ENCODE measurements around the gene HSFX3.
"Not testable (repeated sequence)": the region's sequence is repeated elsewhere in the genome, so short reads cannot be mapped to it uniquely, and the experiment has no call there.

HSFX3 gene

DNA sequence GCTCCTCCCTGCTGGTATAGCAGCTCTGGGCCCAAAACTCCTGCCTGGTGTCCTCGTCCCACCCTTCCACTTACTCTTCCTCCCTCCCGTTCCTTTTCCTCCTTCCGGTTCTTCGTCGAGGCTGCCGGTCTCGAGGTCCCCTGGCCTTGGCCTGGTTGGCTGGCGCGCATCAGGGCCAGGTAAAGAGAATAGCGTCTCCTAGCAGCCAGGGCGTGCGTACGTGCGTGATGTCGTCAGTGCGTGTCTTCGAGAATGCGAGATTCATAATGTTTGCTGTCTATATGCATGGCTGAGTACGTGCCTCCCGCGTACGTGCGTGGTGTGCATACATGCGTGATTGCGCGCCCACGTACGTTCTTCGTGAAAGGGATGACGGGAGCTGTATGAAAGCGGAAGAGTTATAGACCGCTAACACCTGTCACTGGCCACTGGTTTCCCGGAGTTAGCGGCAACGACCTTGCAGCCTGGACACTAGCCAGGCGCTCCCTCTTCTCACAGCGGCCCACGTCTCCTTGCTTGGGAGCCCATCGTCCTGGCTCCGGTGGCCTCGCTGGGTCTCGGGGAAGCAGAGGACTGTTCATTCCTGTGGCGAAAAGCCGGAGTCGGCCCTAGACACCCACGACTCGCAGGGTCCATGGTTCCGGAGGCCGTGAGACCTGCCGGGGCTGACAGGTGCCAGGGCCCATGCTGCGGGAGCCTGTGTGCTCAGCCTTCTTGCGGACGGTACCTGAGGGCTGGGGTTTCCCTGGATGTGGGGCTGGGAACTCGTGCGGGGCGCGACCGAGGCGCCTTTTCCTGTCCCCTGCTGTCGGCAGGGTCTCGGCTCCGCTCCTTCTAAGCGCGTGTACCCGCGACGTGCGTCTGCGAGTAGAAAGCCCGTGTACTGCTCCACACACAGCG, 8.9 kb downstream of the HSFX3 start, which contains the start of gene EOLA1:
EOLA1 (plus strand) TSS at position 392 of the 900 bp plus-strand sequence. CDS start 4,619 bp downstream, outside the sequence.
- H3K36me3 ChIP-seq (ENCODE audit: insufficient read depth, low read depth, low read length), result no peaks in the 10 kb centered on the region
- peak within 1 kb of the TSS; percentile 37; the same call in 1 of the 2 replicates for H3K9ac ChIP-seq (ENCODE audit: low read depth, low read length)
- H3K27me3 ChIP-seq (ENCODE audit: insufficient read depth, low read length), result peaks cover 7% of the 10 kb centered on the region; the same call in 1 of the 2 replicates
- no peaks in the 10 kb centered on the region for H3K9me3 ChIP-seq (ENCODE audit: insufficient read depth, low read depth, low read length)
- H3K4me1 ChIP-seq (ENCODE audit: insufficient read depth, low read length), result peaks cover 3% of the 10 kb centered on the region; the same call in 1 of the 2 replicates
- peak within 1 kb of the TSS; percentile 83 for H3K4me3 ChIP-seq (ENCODE audit: low read length)
- H3K27ac ChIP-seq (ENCODE audit: low read length), result no peak within 1 kb of the TSS

DNA sequence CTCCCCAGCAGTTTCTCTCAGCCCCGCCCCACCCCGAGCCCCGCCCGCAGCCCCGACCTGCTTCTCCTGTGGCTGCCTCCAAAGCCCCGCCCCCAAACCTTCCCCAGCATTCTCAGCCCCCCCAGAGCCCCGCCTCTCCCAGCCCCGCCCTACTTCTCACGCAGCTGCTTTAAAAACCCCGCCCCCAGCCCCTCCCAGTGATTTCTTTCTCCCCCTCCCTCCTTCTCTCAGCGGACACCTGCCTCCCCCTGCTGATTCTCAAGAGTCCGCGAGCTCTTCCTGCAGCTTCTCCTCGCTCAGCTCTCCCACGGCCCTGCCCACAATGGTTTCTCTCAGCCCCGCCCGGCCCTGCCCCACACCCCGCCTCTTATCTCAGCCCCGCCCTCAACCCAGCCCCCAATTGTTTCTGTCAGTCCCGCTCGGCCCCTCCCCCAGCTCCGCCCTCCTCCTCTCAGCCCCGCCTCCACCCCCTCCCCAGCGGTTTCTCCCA, 9.5 kb downstream of the HSFX3 start:
- peak overlapping the region; percentile 83 for H3K4me3 ChIP-seq (ENCODE audit: low read length)
- H3K27ac ChIP-seq (ENCODE audit: low read length), result no peak overlapping the region
- H3K9ac ChIP-seq (ENCODE audit: low read depth, low read length), result no peak overlapping the region; the same call in 1 of the 2 replicates
- H3K27me3 ChIP-seq (ENCODE audit: insufficient read depth, low read length), result peaks cover 7% of the 10 kb centered on the region; the same call in 1 of the 2 replicates
- no peaks in the 10 kb centered on the region for H3K36me3 ChIP-seq (ENCODE audit: insufficient read depth, low read depth, low read length)
- H3K9me3 ChIP-seq (ENCODE audit: insufficient read depth, low read depth, low read length), result no peaks in the 10 kb centered on the region
- peaks cover 3% of the 10 kb centered on the region; the same call in 1 of the 2 replicates for H3K4me1 ChIP-seq (ENCODE audit: insufficient read depth, low read length)

DNA sequence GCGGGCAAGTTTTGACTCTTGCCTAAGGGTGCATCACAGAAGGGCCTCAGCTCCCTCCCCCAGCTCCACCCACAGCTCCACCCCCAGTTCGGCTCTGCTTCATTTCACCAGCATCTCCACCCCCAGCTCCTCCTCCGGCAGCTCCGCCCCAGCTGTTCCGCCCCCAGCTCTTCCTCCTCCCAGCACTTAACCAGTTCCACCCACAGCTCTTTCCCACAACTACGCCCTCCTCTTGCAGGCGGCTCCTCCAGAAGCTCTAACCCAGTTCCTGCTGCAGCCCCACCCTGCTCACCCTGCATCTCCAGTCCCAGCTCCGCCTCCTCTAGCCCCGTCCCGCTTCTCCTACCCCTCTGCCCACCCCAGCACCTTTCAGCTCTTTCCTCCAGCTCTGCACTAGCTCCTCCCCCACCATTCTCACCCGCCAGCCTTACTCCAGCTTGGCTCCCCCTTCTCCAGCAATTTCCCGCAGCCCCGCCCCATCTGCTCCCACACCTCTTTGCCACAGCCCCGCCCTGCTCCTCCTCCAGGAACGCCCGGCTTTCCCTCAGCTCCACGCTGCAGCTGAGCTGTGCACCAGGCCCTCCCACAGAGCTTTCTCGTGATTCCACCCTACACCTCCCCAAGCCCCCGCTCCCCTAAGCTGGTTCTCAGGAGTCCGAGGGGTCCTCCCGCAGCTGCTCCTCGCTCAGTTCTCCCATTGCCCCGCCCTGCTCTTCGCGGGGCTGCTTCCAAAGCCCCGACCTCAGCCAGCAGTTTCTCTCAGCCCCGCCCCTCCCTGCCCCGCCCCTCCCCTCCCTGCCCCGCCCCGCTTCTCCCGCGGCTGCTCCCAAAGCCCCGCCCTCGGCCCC, 10.2 kb downstream of the HSFX3 start:
- no peaks in the 10 kb centered on the region for H3K36me3 ChIP-seq (ENCODE audit: insufficient read depth, low read depth, low read length)
- no peaks in the 10 kb centered on the region for H3K9me3 ChIP-seq (ENCODE audit: insufficient read depth, low read depth, low read length)
- peaks cover 7% of the 10 kb centered on the region; the same call in 1 of the 2 replicates for H3K27me3 ChIP-seq (ENCODE audit: insufficient read depth, low read length)
- H3K4me3 ChIP-seq (ENCODE audit: low read length), result peak overlapping the region; percentile 77
- H3K9ac ChIP-seq (ENCODE audit: low read depth, low read length), result no peak overlapping the region; the same call in 1 of the 2 replicates
- peaks cover 3% of the 10 kb centered on the region; the same call in 1 of the 2 replicates for H3K4me1 ChIP-seq (ENCODE audit: insufficient read depth, low read length)
- no peak overlapping the region for H3K27ac ChIP-seq (ENCODE audit: low read length)

DNA sequence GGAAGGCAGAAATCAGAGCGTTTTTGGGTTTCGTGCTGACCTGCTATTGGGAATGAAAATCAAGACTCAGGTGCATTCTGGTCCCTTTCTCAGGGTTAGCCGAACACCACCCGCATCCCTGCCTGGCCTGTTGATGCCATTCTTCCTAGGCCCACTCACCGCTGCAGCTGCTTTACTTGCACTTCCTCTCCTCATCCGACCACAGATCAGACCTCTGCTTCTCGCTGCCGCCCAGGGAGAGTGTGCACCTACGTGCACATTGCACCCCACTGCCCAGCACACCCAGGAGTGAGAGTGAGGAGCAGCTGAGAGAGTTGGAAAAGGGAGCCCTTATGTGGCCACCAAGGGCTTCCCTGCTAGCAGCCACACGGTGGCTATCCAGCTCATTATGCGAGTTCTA, 12.2 kb downstream of the HSFX3 start:
- H3K36me3 ChIP-seq (ENCODE audit: insufficient read depth, low read depth, low read length); H3K4me1 ChIP-seq (ENCODE audit: insufficient read depth, low read length); H3K4me3 ChIP-seq (ENCODE audit: low read length); H3K27ac ChIP-seq (ENCODE audit: low read length); H3K9ac ChIP-seq (ENCODE audit: low read depth, low read length); H3K9me3 ChIP-seq (ENCODE audit: insufficient read depth, low read depth, low read length); H3K27me3 ChIP-seq (ENCODE audit: insufficient read depth, low read length): not testable (repeated sequence)

DNA sequence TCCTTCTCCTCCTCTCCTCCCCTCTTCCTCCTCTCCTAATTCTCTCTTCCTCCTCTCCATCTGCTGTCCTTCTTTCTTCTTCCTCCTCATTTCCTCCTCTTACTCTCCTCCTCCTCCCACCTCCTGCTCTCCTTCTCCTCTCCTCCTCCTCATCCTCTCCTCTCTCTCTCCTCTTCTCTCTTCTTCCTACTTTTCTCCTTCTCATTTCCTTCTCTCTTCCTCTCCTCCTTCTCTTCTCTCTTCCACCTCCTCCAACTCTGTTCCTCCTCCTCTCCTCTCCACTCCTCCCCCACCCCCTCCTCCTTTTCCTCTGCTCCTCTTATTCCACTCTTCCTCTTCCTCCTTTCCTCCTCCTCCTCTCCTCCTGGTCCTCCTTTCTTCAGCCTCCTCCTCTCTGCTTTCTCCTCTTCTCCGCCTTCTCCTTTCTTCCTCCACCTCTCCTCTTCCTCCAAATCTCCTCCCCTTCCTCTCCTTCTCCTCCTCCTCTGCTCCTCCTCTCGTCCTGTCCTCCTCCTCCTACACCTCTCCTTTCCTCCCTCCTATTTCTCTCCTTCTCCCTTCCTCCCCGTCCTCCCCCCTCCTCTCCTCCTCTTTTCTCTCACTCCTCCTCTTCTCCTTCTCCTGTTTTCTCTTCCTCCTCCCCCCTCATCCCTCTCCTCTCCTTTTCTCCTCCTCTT, 14.7 kb downstream of the HSFX3 start:
- not testable (repeated sequence) for H3K9me3 ChIP-seq (ENCODE audit: insufficient read depth, low read depth, low read length); H3K4me1 ChIP-seq (ENCODE audit: insufficient read depth, low read length); H3K4me3 ChIP-seq (ENCODE audit: low read length); H3K27ac ChIP-seq (ENCODE audit: low read length); H3K27me3 ChIP-seq (ENCODE audit: insufficient read depth, low read length); H3K36me3 ChIP-seq (ENCODE audit: insufficient read depth, low read depth, low read length); H3K9ac ChIP-seq (ENCODE audit: low read depth, low read length)

DNA sequence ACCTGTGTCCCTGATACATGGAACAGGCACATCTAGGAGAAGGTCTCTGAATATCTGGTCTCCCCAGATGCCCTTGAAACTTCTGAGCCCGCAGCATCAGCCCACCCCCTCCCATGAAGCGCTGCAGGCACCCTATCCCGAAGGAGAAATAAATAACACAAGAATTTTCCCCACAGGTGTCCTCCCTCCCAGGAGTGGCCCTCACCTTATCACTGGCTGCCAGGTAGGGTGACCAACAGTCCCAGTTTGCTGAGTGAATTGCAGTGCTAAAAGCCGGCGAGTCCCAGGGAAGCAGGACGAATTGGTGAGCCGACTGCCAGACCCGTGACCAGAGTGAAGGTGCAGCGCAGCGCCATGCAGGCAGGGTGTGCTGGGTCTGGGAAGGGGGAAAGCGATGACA, 15.7 kb downstream of the HSFX3 start:
- not testable (repeated sequence) for H3K9ac ChIP-seq (ENCODE audit: low read depth, low read length); H3K36me3 ChIP-seq (ENCODE audit: insufficient read depth, low read depth, low read length); H3K4me1 ChIP-seq (ENCODE audit: insufficient read depth, low read length); H3K27me3 ChIP-seq (ENCODE audit: insufficient read depth, low read length); H3K27ac ChIP-seq (ENCODE audit: low read length); H3K9me3 ChIP-seq (ENCODE audit: insufficient read depth, low read depth, low read length); H3K4me3 ChIP-seq (ENCODE audit: low read length)

DNA sequence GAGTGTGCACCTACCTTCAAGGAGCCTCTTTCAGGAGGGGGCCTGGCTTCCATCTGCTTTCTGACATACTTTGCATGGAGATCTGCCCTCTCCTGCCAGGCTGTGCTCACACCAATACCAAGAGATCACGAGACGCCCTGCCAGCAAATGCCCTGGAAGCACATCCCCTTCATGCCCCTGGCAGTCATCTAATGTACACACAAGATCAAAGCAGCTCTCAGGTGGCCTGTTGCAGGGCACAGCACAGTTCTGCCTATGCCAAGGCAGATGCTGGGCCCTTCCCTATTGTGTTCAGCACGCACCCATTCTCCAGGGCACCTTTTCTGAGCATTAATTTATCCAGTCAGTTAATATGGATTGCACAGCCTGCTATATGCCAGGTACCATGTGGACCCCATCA, 16.9 kb downstream of the HSFX3 start:
- H3K9ac ChIP-seq (ENCODE audit: low read depth, low read length); H3K9me3 ChIP-seq (ENCODE audit: insufficient read depth, low read depth, low read length); H3K27me3 ChIP-seq (ENCODE audit: insufficient read depth, low read length); H3K4me3 ChIP-seq (ENCODE audit: low read length); H3K36me3 ChIP-seq (ENCODE audit: insufficient read depth, low read depth, low read length); H3K4me1 ChIP-seq (ENCODE audit: insufficient read depth, low read length); H3K27ac ChIP-seq (ENCODE audit: low read length): not testable (repeated sequence)

DNA sequence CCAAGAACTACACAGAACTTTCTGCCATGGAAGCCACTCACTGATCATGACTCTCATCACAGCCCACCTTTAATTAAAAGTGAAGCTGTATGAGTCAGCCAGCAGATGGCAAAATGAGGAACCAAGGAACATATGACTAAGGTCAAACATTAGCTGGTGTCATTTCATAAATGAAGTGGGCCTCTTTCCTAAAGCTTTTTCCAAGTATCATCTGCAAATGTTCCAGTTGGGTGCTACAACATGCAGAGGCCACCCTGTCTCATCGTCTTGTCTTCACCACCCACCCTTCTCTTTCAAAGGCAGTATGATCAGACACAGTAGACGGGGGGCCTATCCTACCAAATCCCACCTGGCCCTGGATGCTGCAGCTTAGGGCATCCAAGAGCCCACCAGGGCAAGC, 18.1 kb downstream of the HSFX3 start:
- no peak overlapping the region for H3K4me3 ChIP-seq (ENCODE audit: low read length)
- no peaks in the 10 kb centered on the region for H3K9me3 ChIP-seq (ENCODE audit: insufficient read depth, low read depth, low read length)
- H3K36me3 ChIP-seq (ENCODE audit: insufficient read depth, low read depth, low read length), result no peaks in the 10 kb centered on the region
- no peaks in the 10 kb centered on the region for H3K27me3 ChIP-seq (ENCODE audit: insufficient read depth, low read length)
- no peak overlapping the region for H3K27ac ChIP-seq (ENCODE audit: low read length)
- no peaks in the 10 kb centered on the region for H3K4me1 ChIP-seq (ENCODE audit: insufficient read depth, low read length)
- H3K9ac ChIP-seq (ENCODE audit: low read depth, low read length), result no peak overlapping the region

DNA sequence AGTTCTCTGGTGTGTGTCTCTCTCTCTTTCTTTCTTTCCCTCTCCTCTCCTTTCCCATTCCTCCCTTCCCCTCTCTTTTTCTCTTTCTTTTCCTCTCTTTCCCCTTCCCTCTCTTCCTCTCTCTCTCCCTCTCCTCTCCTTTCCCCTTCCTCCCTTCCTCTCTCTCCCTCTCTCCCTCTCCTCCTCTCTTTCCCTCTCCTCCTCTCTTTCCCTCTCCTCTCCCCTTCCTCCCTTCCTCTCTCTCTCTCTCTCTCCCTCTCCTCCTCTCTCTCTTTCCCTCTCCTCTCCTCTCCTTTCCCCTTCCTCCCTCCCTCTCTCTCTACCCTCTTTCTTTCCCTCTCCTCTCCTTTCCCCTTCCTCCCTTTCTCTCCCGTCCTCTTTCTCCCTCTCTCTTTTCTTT, 21.3 kb downstream of the HSFX3 start:
- H3K9ac ChIP-seq (ENCODE audit: low read depth, low read length), result no peak overlapping the region
- no peak overlapping the region for H3K27ac ChIP-seq (ENCODE audit: low read length)
- H3K4me3 ChIP-seq (ENCODE audit: low read length), result no peak overlapping the region
- H3K9me3 ChIP-seq (ENCODE audit: insufficient read depth, low read depth, low read length), result no peaks in the 10 kb centered on the region
- no peaks in the 10 kb centered on the region; the same call in 1 of the 2 replicates for H3K4me1 ChIP-seq (ENCODE audit: insufficient read depth, low read length)
- no peaks in the 10 kb centered on the region for H3K27me3 ChIP-seq (ENCODE audit: insufficient read depth, low read length)
- no peaks in the 10 kb centered on the region for H3K36me3 ChIP-seq (ENCODE audit: insufficient read depth, low read depth, low read length)

DNA sequence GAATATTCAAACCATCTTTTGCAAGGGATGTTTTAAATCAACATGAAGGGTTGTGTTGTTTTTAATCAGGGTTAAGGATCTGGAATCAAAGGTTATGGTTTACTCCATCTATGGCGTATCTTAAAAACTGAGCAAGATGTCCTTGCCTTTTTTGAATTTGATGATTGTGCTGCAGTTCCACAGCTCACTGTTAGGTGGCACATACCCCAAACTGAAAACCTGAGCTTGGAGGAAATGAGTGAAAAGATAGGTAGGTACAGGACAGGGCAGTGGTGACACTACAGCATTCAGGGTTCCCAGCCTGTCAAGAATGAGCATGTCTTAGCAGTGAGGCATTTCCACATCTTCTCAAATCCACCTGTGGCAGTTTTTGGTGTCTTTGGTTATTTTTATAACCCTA, 22.0 kb downstream of the HSFX3 start:
- Histone ChIP-seq H3K9ac (ENCODE audit: low read depth, low read length) (no peak overlapping the region), H3K36me3 (ENCODE audit: insufficient read depth, low read depth, low read length) (no peaks in the 10 kb centered on the region), H3K27me3 (ENCODE audit: insufficient read depth, low read length) (no peaks in the 10 kb centered on the region), H3K4me3 (ENCODE audit: low read length) (no peak overlapping the region), H3K9me3 (ENCODE audit: insufficient read depth, low read depth, low read length) (no peaks in the 10 kb centered on the region), H3K27ac (ENCODE audit: low read length) (no peak overlapping the region), H3K4me1 (ENCODE audit: insufficient read depth, low read length) (no peaks in the 10 kb centered on the region; the same call in 1 of the 2 replicates)

DNA sequence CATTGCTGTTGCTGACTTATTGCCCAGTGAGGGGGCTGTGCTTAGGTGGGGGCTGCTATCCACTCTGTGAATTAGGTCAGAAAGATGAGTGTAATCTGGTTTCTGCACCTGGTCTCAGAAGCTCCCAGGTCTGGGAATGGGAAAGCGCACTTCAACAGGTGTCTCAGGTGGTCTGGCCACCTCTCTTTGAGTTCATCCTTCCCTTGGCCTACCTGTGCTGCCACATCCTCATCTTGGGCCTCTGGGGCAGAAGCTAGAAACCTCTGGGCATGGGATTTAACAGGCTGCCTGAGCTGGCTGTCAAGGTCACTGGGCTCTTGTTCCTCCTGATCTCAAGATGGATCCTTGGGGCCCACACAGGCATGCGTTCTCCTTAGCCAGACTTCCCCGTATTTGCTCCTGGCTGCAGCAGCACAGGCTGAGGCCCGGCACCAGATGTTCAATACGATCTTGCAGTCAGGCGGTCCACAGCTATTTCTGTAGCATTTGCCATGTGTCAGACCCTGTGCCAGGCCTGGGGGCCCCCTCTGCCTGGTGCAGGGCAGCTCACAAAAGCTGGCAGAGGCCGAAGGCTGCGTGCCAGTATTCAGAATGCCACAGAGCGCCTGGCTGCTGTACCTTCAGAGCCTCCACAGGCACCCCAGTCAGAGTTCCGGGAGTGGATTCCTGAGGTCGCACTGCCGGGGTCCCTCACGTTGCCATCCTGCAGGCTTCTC, 23.2 kb downstream of the HSFX3 start:
- not testable (repeated sequence) for H3K27ac ChIP-seq (ENCODE audit: low read length); H3K9me3 ChIP-seq (ENCODE audit: insufficient read depth, low read depth, low read length); H3K4me3 ChIP-seq (ENCODE audit: low read length); H3K27me3 ChIP-seq (ENCODE audit: insufficient read depth, low read length); H3K4me1 ChIP-seq (ENCODE audit: insufficient read depth, low read length); H3K36me3 ChIP-seq (ENCODE audit: insufficient read depth, low read depth, low read length); H3K9ac ChIP-seq (ENCODE audit: low read depth, low read length)

Measured in iPS-20b (cell line).